Measurements from ENCODE around the gene CYTIP. TPM values are rescaled to one million over a fixed set of nuclear protein-coding genes. Genes with fewer than 3 reads are reported as not detected.

CYTIP gene
- total RNA-seq, 1 donor from 2014 or later = 1.0 TPM

GRCh38 chr2:157440404-157441071 is 3.4 kb downstream of the CYTIP start:
- Histone ChIP-seq H3K4me1 (ENCODE audit: control insufficient read depth in 3 of 3, insufficient read depth in 3 of 3, low read length in 3 of 3) (no peaks in the 10 kb centered on the region), H3K4me3 (ENCODE audit: low read length in 3 of 3) (no peak overlapping the region), H3K36me3 (ENCODE audit: control insufficient read depth in 3 of 3, insufficient read depth in 3 of 3, low read length in 3 of 3) (no peaks in the 10 kb centered on the region), H3K9ac (ENCODE audit: low read depth in 1 of 3, low read length in 3 of 3) (no peak overlapping the region), H3K27me3 (ENCODE audit: control insufficient read depth in 3 of 3, insufficient read depth in 3 of 3, low read length in 3 of 3) (no peaks in the 10 kb centered on the region), H3K9me3 (ENCODE audit: control insufficient read depth in 3 of 3, low read length in 3 of 3) (no peaks in the 10 kb centered on the region), H3K27ac (ENCODE audit: low read depth, low read length) (no peak overlapping the region)

GRCh38 chr2:157439824-157440186 is 4.1 kb downstream of the CYTIP start:
- H3K27ac ChIP-seq (ENCODE audit: low read depth, low read length) = no peak overlapping the region
- peak overlapping the region in 1 of 3 donors; percentile 10 for H3K9ac ChIP-seq (ENCODE audit: low read depth in 1 of 3, low read length in 3 of 3)
- H3K4me3 ChIP-seq (ENCODE audit: low read length in 3 of 3) = peak overlapping the region in 1 of 3 donors; percentile 24
- H3K4me1 ChIP-seq (ENCODE audit: control insufficient read depth in 3 of 3, insufficient read depth in 3 of 3, low read length in 3 of 3) = no peaks in the 10 kb centered on the region
- H3K9me3 ChIP-seq (ENCODE audit: control insufficient read depth in 3 of 3, low read length in 3 of 3) = no peaks in the 10 kb centered on the region
- no peaks in the 10 kb centered on the region for H3K27me3 ChIP-seq (ENCODE audit: control insufficient read depth in 3 of 3, insufficient read depth in 3 of 3, low read length in 3 of 3)
- H3K36me3 ChIP-seq (ENCODE audit: control insufficient read depth in 3 of 3, insufficient read depth in 3 of 3, low read length in 3 of 3) = no peaks in the 10 kb centered on the region

- no peaks in the 10 kb centered on the region for H3K27me3 ChIP-seq (ENCODE audit: control insufficient read depth in 3 of 3, insufficient read depth in 3 of 3, low read length in 3 of 3)
- no peaks in the 10 kb centered on the region for H3K9me3 ChIP-seq (ENCODE audit: control insufficient read depth in 3 of 3, low read length in 3 of 3)
- H3K36me3 ChIP-seq (ENCODE audit: control insufficient read depth in 3 of 3, insufficient read depth in 3 of 3, low read length in 3 of 3) = no peaks in the 10 kb centered on the region
- H3K27ac ChIP-seq (ENCODE audit: low read depth, low read length) = no peak overlapping the region
- peak overlapping the region in 1 of 3 donors; percentile 24 for H3K4me3 ChIP-seq (ENCODE audit: low read length in 3 of 3)
- no peak overlapping the region for H3K9ac ChIP-seq (ENCODE audit: low read depth in 1 of 3, low read length in 3 of 3)
- no peaks in the 10 kb centered on the region for H3K4me1 ChIP-seq (ENCODE audit: control insufficient read depth in 3 of 3, insufficient read depth in 3 of 3, low read length in 3 of 3)
Measured at GRCh38 chr2:157438863-157439823, 4.7 kb downstream of the CYTIP start.

- no peaks in the 10 kb centered on the region for H3K9me3 ChIP-seq (ENCODE audit: control insufficient read depth in 3 of 3, low read length in 3 of 3)
- no peaks in the 10 kb centered on the region for H3K4me1 ChIP-seq (ENCODE audit: control insufficient read depth in 3 of 3, insufficient read depth in 3 of 3, low read length in 3 of 3)
- no peaks in the 10 kb centered on the region for H3K36me3 ChIP-seq (ENCODE audit: control insufficient read depth in 3 of 3, insufficient read depth in 3 of 3, low read length in 3 of 3)
- no peak overlapping the region for H3K9ac ChIP-seq (ENCODE audit: low read depth in 1 of 3, low read length in 3 of 3)
- no peak overlapping the region for H3K27ac ChIP-seq (ENCODE audit: low read depth, low read length)
- no peaks in the 10 kb centered on the region for H3K27me3 ChIP-seq (ENCODE audit: control insufficient read depth in 3 of 3, insufficient read depth in 3 of 3, low read length in 3 of 3)
- H3K4me3 ChIP-seq (ENCODE audit: low read length in 3 of 3) = no peak overlapping the region
Measured at GRCh38 chr2:157433394-157433793, 10.5 kb downstream of the CYTIP start.

- Histone ChIP-seq H3K27me3 (ENCODE audit: control insufficient read depth in 3 of 3, insufficient read depth in 3 of 3, low read length in 3 of 3) (no peaks in the 10 kb centered on the region), H3K4me3 (ENCODE audit: low read length in 3 of 3) (no peak overlapping the region), H3K4me1 (ENCODE audit: control insufficient read depth in 3 of 3, insufficient read depth in 3 of 3, low read length in 3 of 3) (no peaks in the 10 kb centered on the region), H3K9ac (ENCODE audit: low read depth in 1 of 3, low read length in 3 of 3) (no peak overlapping the region), H3K36me3 (ENCODE audit: control insufficient read depth in 3 of 3, insufficient read depth in 3 of 3, low read length in 3 of 3) (no peaks in the 10 kb centered on the region), H3K9me3 (ENCODE audit: control insufficient read depth in 3 of 3, low read length in 3 of 3) (no peaks in the 10 kb centered on the region), H3K27ac (ENCODE audit: low read depth, low read length) (no peak overlapping the region)
Measured at GRCh38 chr2:157432475-157433106, 11.3 kb downstream of the CYTIP start.

GRCh38 chr2:157431176-157431575 is 12.7 kb downstream of the CYTIP start:
- no peak overlapping the region for H3K27ac ChIP-seq (ENCODE audit: low read depth, low read length)
- H3K36me3 ChIP-seq (ENCODE audit: control insufficient read depth in 3 of 3, insufficient read depth in 3 of 3, low read length in 3 of 3) = no peaks in the 10 kb centered on the region
- no peaks in the 10 kb centered on the region for H3K27me3 ChIP-seq (ENCODE audit: control insufficient read depth in 3 of 3, insufficient read depth in 3 of 3, low read length in 3 of 3)
- H3K4me1 ChIP-seq (ENCODE audit: control insufficient read depth in 3 of 3, insufficient read depth in 3 of 3, low read length in 3 of 3) = no peaks in the 10 kb centered on the region
- H3K4me3 ChIP-seq (ENCODE audit: low read length in 3 of 3) = no peak overlapping the region
- H3K9ac ChIP-seq (ENCODE audit: low read depth in 1 of 3, low read length in 3 of 3) = no peak overlapping the region
- H3K9me3 ChIP-seq (ENCODE audit: control insufficient read depth in 3 of 3, low read length in 3 of 3) = peaks cover 0 to 3% (median 3%) of the 10 kb centered on the region in 3 donors

GRCh38 chr2:157428500-157429175 is 15.3 kb downstream of the CYTIP start:
- Histone ChIP-seq H3K9ac (ENCODE audit: low read depth in 1 of 3, low read length in 3 of 3) (no peak overlapping the region), H3K27ac (ENCODE audit: low read depth, low read length) (no peak overlapping the region), H3K4me1 (ENCODE audit: control insufficient read depth in 3 of 3, insufficient read depth in 3 of 3, low read length in 3 of 3) (no peaks in the 10 kb centered on the region), H3K9me3 (ENCODE audit: control insufficient read depth in 3 of 3, low read length in 3 of 3) (peaks cover 0 to 7% (median 3%) of the 10 kb centered on the region in 3 donors), H3K4me3 (ENCODE audit: low read length in 3 of 3) (no peak overlapping the region), H3K27me3 (ENCODE audit: control insufficient read depth in 3 of 3, insufficient read depth in 3 of 3, low read length in 3 of 3) (no peaks in the 10 kb centered on the region), H3K36me3 (ENCODE audit: control insufficient read depth in 3 of 3, insufficient read depth in 3 of 3, low read length in 3 of 3) (no peaks in the 10 kb centered on the region)

GRCh38 chr2:157427922-157428303 is 16.0 kb downstream of the CYTIP start:
- Histone ChIP-seq H3K36me3 (ENCODE audit: control insufficient read depth in 3 of 3, insufficient read depth in 3 of 3, low read length in 3 of 3) (no peaks in the 10 kb centered on the region), H3K27ac (ENCODE audit: low read depth, low read length) (no peak overlapping the region), H3K4me3 (ENCODE audit: low read length in 3 of 3) (no peak overlapping the region), H3K9ac (ENCODE audit: low read depth in 1 of 3, low read length in 3 of 3) (no peak overlapping the region), H3K9me3 (ENCODE audit: control insufficient read depth in 3 of 3, low read length in 3 of 3) (peaks cover 0 to 7% (median 3%) of the 10 kb centered on the region in 3 donors), H3K27me3 (ENCODE audit: control insufficient read depth in 3 of 3, insufficient read depth in 3 of 3, low read length in 3 of 3) (no peaks in the 10 kb centered on the region), H3K4me1 (ENCODE audit: control insufficient read depth in 3 of 3, insufficient read depth in 3 of 3, low read length in 3 of 3) (no peaks in the 10 kb centered on the region)

GRCh38 chr2:157427003-157427921 is 16.6 kb downstream of the CYTIP start:
- Histone ChIP-seq H3K9ac (ENCODE audit: low read depth in 1 of 3, low read length in 3 of 3) (no peak overlapping the region), H3K4me1 (ENCODE audit: control insufficient read depth in 3 of 3, insufficient read depth in 3 of 3, low read length in 3 of 3) (no peaks in the 10 kb centered on the region), H3K36me3 (ENCODE audit: control insufficient read depth in 3 of 3, insufficient read depth in 3 of 3, low read length in 3 of 3) (no peaks in the 10 kb centered on the region), H3K27me3 (ENCODE audit: control insufficient read depth in 3 of 3, insufficient read depth in 3 of 3, low read length in 3 of 3) (no peaks in the 10 kb centered on the region), H3K9me3 (ENCODE audit: control insufficient read depth in 3 of 3, low read length in 3 of 3) (peaks cover 0 to 7% (median 3%) of the 10 kb centered on the region in 3 donors), H3K27ac (ENCODE audit: low read depth, low read length) (no peak overlapping the region), H3K4me3 (ENCODE audit: low read length in 3 of 3) (no peak overlapping the region)
